ENCODE results near the gene SSU72. TPM values are rescaled to one million over a fixed set of nuclear protein-coding genes. Genes with fewer than 3 reads are reported as not detected.
A peak's percentile ranks its signal among the peaks of the same experiment; 100 is the strongest.

Gene SSU72
- total RNA-seq, 1 experiment from 2014 or later: 145 TPM

- Histone ChIP-seq H3K4me1 (replicated peaks; ENCODE audit: insufficient read depth) (no peaks in the 10 kb centered on the region), H3K4me3 (no peak overlapping the region), H3F3A (ENCODE audit: insufficient read depth, low read depth) (peaks cover 12% of the 10 kb centered on the region; the same call in 1 of the 2 replicates), H4K20me1 (ENCODE audit: insufficient read depth) (peaks cover 44% of the 10 kb centered on the region), H3K9me2 (ENCODE audit: insufficient read depth) (no peaks in the 10 kb centered on the region), H3K79me2 (ENCODE audit: low read depth) (peaks cover 14% of the 10 kb centered on the region; the same call in 1 of the 2 replicates), H3K36me3 (ENCODE audit: low read depth) (no peaks in the 10 kb centered on the region; the same call in 1 of the 2 replicates), H3K27me3 (ENCODE audit: insufficient read depth, low read depth) (no peaks in the 10 kb centered on the region), H2AFZ (no peak overlapping the region), H3K4me2 (no peak overlapping the region), H3K9me3 (ENCODE audit: insufficient read depth, low read depth) (no peaks in the 10 kb centered on the region), H3K27ac (no peak overlapping the region)
- TF ChIP-seq EZH2 (IDR thresholded peaks at IDR 0.05; ENCODE audit: low read depth) (no peak), CTCF (conservative IDR thresholded peaks at IDR 0.05) (peak; percentile 31; the same call in 1 of the 2 replicates)
- no peak for DNase-seq
- intact Hi-C loops (cut with micrococcal nuclease; ENCODE audit: unreplicated experiment): no loop called here
- ChIA-PET POLR2A (ENCODE audit: unreplicated experiment) (interaction anchor here (0.7 kb wide), 1 partner anchor 203 kb away, joined by 3 read pairs; no protein-coding TSS in a partner anchor), CTCF (no interaction called here)
- no TSS peak for BruUV-seq (replicated peaks)
Observed at GRCh38 chr1:1550591-1551432, 23.9 kb downstream of the SSU72 start.

GRCh38 chr1:1550087-1550486 lies 24.6 kb downstream of the SSU72 start:
- CTCF ChIA-PET: no interaction called here
- Histone ChIP-seq H4K20me1 (ENCODE audit: insufficient read depth) (peaks cover 40% of the 10 kb centered on the region), H3K27ac (no peak overlapping the region), H3K4me2 (no peak overlapping the region), H3F3A (ENCODE audit: insufficient read depth, low read depth) (peaks cover 15% of the 10 kb centered on the region; the same call in 1 of the 2 replicates), H3K36me3 (ENCODE audit: low read depth) (no peaks in the 10 kb centered on the region; the same call in 1 of the 2 replicates), H3K9me2 (ENCODE audit: insufficient read depth) (no peaks in the 10 kb centered on the region), H3K79me2 (ENCODE audit: low read depth) (peaks cover 14% of the 10 kb centered on the region; the same call in 1 of the 2 replicates), H3K4me1 (replicated peaks; ENCODE audit: insufficient read depth) (no peaks in the 10 kb centered on the region), H2AFZ (no peak overlapping the region), H3K4me3 (no peak overlapping the region), H3K27me3 (ENCODE audit: insufficient read depth, low read depth) (no peaks in the 10 kb centered on the region), H3K9me3 (ENCODE audit: insufficient read depth, low read depth) (no peaks in the 10 kb centered on the region)
- TF ChIP-seq EZH2 (IDR thresholded peaks at IDR 0.05; ENCODE audit: low read depth) (no peak), CTCF (conservative IDR thresholded peaks at IDR 0.05) (no peak)
- POLR2A ChIA-PET (ENCODE audit: unreplicated experiment): no interaction called here
- no TSS peak for BruUV-seq (replicated peaks)
- no peak for DNase-seq
- intact Hi-C loops (cut with micrococcal nuclease; ENCODE audit: unreplicated experiment): no loop called here

- H3K4me3 ChIP-seq: no peak overlapping the region
- POLR2A ChIA-PET (ENCODE audit: unreplicated experiment): no interaction called here
- no peaks in the 10 kb centered on the region for H3K9me3 ChIP-seq (ENCODE audit: insufficient read depth, low read depth)
- H3K4me1 ChIP-seq (replicated peaks; ENCODE audit: insufficient read depth): no peaks in the 10 kb centered on the region
- H3K27me3 ChIP-seq (ENCODE audit: insufficient read depth, low read depth): no peaks in the 10 kb centered on the region
- no peak overlapping the region for H3K4me2 ChIP-seq
- BruUV-seq (replicated peaks): no TSS peak
- no peak overlapping the region for H3K27ac ChIP-seq
- H2AFZ ChIP-seq: no peak overlapping the region
- peaks cover 29% of the 10 kb centered on the region; the same call in 1 of the 2 replicates for H3F3A ChIP-seq (ENCODE audit: insufficient read depth, low read depth)
- H3K36me3 ChIP-seq (ENCODE audit: low read depth): peaks cover 3% of the 10 kb centered on the region; the same call in 1 of the 2 replicates
- DNase-seq: no peak
- H3K9me2 ChIP-seq (ENCODE audit: insufficient read depth): no peaks in the 10 kb centered on the region
- CTCF ChIA-PET: no interaction called here
- H3K79me2 ChIP-seq (ENCODE audit: low read depth): 0 out of 2 replicates have a peak, but pooled peaks cover 10% of the 10 kb centered on the region
- TF ChIP-seq CTCF (conservative IDR thresholded peaks at IDR 0.05): no peak
- TF ChIP-seq EZH2 (IDR thresholded peaks at IDR 0.05; ENCODE audit: low read depth): no peak
- H4K20me1 ChIP-seq (ENCODE audit: insufficient read depth): peaks cover 34% of the 10 kb centered on the region
- intact Hi-C loops (cut with micrococcal nuclease; ENCODE audit: unreplicated experiment): no loop called here
Observed at GRCh38 chr1:1548591-1548990, 26.1 kb downstream of the SSU72 start.
